Measurements from ENCODE around the gene CTCFL.
"Not testable (repeated sequence)": the region's sequence is repeated elsewhere in the genome, so short reads cannot be mapped to it uniquely, and the experiment has no call there.

The CTCFL gene

DNA sequence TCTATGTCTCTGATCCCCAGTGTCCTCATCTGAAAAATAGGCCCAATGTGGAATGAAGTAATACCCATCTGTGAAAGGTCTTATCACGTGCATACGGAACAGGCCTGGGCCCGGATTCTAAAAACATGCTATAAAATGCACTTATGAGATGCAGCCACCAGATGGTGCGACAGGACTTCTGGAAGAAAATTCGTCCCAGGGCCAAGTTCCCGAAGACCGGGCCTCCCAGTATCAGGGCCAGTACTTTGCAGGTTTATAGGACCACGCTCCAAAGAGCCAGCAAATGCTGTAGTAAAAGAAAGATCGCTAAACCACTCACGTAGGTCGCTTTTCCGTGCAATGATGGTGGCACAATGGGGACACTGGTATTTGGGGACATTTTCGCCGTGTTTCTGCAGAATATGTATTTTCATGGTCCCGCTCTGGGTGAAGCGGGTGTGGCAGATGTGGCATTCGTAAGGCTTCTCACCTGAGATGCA lies 10.6 kb downstream of the CTCFL start:
- DNase-seq (ENCODE audit: low spot score in 2 of 2) = no peak
- ATAC-seq (ENCODE audit: low read depth) = no peak
- Mint-ChIP-seq H3K4me1 (no peaks in the 10 kb centered on the region), H3K27ac (no peak overlapping the region), H3K4me3 (no peak overlapping the region), H3K27me3 (peaks cover 2% of the 10 kb centered on the region), H3K36me3 (no peaks in the 10 kb centered on the region), H3K9me3 (no peaks in the 10 kb centered on the region)

DNA sequence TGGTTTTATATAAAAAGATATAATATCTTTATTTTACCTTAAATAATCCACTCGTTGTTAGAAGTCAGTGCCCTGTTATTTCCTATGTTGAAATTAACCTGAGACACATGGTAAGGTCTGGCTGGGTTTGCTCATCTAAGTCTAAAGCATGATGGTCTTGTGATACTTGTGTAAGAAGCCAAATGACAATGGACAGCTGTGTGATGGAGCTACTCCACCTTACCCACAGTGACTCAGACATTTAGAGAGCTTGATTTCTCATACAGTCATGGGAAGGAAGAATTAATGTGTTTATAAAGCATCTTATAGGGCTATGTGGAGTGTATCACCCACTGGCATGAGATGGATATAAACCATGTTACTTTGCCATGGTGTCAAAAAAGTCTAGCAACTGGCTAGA lies 11.7 kb downstream of the CTCFL start:
- H3K27me3 Mint-ChIP-seq = peaks cover 2% of the 10 kb centered on the region
- ATAC-seq (ENCODE audit: low read depth) (no peak), DNase-seq (ENCODE audit: low spot score in 2 of 2) (no peak)
- H3K9me3 Mint-ChIP-seq = no peaks in the 10 kb centered on the region
- no peak overlapping the region for H3K4me3 Mint-ChIP-seq
- H3K27ac Mint-ChIP-seq = no peak overlapping the region
- no peaks in the 10 kb centered on the region for H3K36me3 Mint-ChIP-seq
- no peaks in the 10 kb centered on the region for H3K4me1 Mint-ChIP-seq

DNA sequence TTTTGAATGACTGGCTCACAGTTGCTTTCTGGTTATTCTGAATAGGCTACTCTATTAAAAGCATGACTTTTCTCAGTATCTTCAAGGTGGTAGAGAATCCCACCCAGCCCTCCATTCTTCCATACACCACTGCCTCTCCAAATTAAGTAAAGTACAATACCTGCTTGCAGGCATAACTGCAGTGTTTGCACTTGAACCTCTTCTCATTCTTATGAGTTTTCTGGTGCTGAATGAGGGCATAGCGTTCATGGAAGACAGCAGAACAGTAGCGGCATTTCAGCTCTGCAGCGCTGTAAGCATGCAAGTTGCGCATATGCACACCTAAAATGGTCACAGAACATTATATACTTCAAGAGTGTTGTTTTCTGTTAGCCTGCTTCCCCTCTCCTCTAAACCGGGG lies 12.5 kb downstream of the CTCFL start:
- no peak for DNase-seq (ENCODE audit: low spot score in 2 of 2)
- H3K36me3 Mint-ChIP-seq = no peaks in the 10 kb centered on the region
- no peak overlapping the region for H3K4me3 Mint-ChIP-seq
- no peaks in the 10 kb centered on the region for H3K9me3 Mint-ChIP-seq
- no peak for ATAC-seq (ENCODE audit: low read depth)
- peaks cover 2% of the 10 kb centered on the region for H3K27me3 Mint-ChIP-seq
- no peaks in the 10 kb centered on the region for H3K4me1 Mint-ChIP-seq
- no peak overlapping the region for H3K27ac Mint-ChIP-seq

DNA sequence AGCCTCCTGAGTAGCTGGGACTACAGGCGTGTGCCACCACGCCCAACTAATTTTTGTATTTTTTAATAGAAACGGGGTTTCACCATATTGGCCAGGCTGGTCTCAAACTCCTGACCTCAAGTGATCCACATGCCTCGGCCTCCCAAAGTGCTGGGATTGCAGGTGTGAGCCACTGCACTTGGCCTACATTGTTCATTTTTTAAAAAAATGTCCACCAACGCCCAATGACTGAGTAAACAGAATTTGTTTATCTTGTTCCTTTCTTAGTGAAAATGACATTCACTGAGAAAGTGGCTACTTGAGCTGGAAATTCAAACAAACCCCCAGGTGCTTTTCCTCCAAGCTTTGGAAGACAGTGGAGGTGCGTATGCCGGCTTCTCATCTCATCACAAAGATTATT lies 13.2 kb downstream of the CTCFL start:
- H3K36me3 Mint-ChIP-seq; H3K27ac Mint-ChIP-seq; DNase-seq (ENCODE audit: low spot score in 2 of 2); H3K9me3 Mint-ChIP-seq; H3K4me1 Mint-ChIP-seq; H3K4me3 Mint-ChIP-seq; ATAC-seq (ENCODE audit: low read depth); H3K27me3 Mint-ChIP-seq: not testable (repeated sequence)

DNA sequence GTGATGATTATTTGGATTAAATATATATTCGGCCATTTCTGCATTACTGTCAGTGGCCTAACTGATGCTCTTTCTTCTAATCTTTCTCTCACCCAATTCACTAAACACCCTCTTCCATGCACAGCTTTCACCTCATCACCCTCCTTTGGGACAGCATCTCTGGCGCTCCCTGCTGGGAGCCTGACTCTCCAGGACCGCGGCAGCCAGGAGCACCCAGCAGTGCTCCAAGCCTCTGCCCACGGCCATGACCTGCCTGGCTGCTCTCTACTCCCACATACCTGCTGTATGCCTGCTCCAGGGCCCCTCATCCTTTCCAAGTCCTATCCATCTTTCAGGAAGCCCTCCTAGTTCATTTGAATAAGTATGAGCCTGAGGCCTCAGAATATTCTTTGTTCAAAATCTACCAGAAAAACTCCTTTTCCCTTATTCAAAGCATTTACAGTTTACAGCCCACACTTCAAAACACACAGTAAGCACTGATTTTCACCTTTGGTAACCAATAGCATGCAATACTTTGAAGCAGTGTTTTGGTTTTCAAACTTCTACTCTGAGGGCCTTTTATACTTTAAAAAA lies 15.2 kb downstream of the CTCFL start:
- H3K36me3 Mint-ChIP-seq = no peaks in the 10 kb centered on the region
- no peak overlapping the region for H3K4me3 Mint-ChIP-seq
- H3K4me1 Mint-ChIP-seq = peaks cover under 1% of the 10 kb centered on the region
- peaks cover 2% of the 10 kb centered on the region for H3K27me3 Mint-ChIP-seq
- H3K27ac Mint-ChIP-seq = no peak overlapping the region
- H3K9me3 Mint-ChIP-seq = no peaks in the 10 kb centered on the region
- no peak for ATAC-seq (ENCODE audit: low read depth)
- DNase-seq (ENCODE audit: low spot score in 2 of 2) = no peak

DNA sequence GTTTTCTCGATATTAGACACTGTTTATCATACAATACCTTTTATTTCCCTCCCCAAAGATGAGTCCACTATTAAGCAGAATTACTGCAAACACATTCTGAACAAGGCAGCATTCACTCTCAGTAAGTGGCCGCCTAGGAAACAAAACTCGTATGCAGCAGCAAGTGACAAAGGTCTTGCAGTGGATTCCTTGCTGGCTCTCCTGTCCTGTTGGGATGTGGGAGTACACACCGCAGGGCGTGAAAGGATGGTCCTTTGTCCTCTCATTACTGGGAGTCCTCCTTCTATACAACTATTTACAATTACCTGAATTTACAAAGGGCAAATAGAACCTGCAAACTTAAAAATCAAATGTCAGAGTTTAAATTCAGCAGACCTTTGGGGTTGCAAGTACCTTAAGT lies 16.1 kb downstream of the CTCFL start:
- H3K9me3 Mint-ChIP-seq = no peaks in the 10 kb centered on the region
- H3K4me1 Mint-ChIP-seq = peaks cover 3% of the 10 kb centered on the region
- ATAC-seq (ENCODE audit: low read depth) (no peak), DNase-seq (ENCODE audit: low spot score in 2 of 2) (no peak)
- no peak overlapping the region for H3K4me3 Mint-ChIP-seq
- H3K27ac Mint-ChIP-seq = no peak overlapping the region
- no peaks in the 10 kb centered on the region for H3K36me3 Mint-ChIP-seq
- H3K27me3 Mint-ChIP-seq = no peaks in the 10 kb centered on the region

DNA sequence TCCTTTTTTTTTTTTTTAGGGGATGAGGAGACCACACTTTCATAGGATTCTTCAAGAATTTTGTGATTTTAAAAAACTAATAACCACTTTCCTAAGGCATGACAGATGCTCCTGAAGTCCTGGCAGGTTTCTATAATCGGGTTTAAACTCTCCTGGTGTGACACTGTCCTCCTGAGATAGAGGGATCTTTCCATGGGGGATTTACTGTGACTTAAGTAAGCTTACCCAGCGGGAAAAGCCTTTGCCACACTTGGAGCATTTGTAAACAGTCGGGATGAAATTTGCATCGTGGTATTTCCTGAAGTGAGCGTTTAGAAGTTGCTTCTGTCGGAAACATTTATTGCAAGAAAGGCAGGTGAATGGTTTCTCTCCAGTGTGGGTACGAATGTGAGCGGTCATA lies 16.6 kb downstream of the CTCFL start:
- H3K27ac Mint-ChIP-seq = no peak overlapping the region
- ATAC-seq (ENCODE audit: low read depth) (no peak), DNase-seq (ENCODE audit: low spot score in 2 of 2) (no peak)
- H3K9me3 Mint-ChIP-seq = no peaks in the 10 kb centered on the region
- H3K4me1 Mint-ChIP-seq = peaks cover 5% of the 10 kb centered on the region
- H3K27me3 Mint-ChIP-seq = no peaks in the 10 kb centered on the region
- H3K4me3 Mint-ChIP-seq = no peak overlapping the region
- H3K36me3 Mint-ChIP-seq = no peaks in the 10 kb centered on the region

DNA sequence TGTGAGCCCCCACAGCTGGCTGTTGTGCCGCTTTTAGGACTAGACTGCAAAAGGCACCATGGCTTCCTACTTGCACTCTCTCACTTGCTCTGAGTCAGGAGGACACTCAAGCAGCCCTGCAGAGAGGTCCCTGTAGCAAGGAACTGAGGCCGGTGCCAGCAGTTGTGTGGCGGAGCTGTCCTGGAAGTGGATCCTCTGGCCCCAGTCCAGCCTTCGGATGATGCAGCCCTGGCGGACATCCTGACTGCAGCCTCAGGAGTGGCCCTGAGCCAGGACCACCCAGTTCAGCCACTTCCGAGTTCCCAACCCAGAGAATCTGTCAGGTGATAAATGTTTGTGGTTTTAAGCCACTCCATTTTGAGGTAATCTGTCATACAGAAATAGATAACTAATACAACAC lies 17.5 kb downstream of the CTCFL start:
- Mint-ChIP-seq H3K4me1 (peaks cover 13% of the 10 kb centered on the region), H3K9me3 (no peaks in the 10 kb centered on the region)

DNA sequence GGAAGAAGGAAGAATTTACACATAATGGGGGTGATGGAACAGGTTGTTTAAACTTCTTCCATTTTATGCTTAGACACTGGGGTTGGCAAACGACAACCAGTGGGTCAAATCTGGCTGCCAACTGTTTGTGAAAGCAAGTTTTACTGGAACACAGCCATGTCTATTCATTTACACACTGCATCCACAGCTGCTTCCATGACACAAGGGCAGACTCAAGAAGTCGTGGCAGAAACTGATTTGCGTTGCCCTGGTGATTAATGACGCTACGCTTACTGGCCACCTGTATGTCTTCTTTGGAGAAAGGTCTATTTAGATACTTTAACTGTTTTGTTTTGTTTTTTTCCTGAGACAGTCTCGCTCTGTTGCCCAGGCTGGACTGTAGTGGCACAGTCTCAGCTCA lies 19.0 kb downstream of the CTCFL start:
- no peak for ATAC-seq (ENCODE audit: low read depth)
- H3K36me3 Mint-ChIP-seq = no peaks in the 10 kb centered on the region
- H3K27ac Mint-ChIP-seq = no peak overlapping the region
- H3K27me3 Mint-ChIP-seq = no peaks in the 10 kb centered on the region
- peaks cover 16% of the 10 kb centered on the region for H3K4me1 Mint-ChIP-seq
- H3K4me3 Mint-ChIP-seq = no peak overlapping the region
- no peaks in the 10 kb centered on the region for H3K9me3 Mint-ChIP-seq
- DNase-seq (ENCODE audit: low spot score in 2 of 2) = no peak

More for the DNA sequence above, 17.5 kb downstream of the CTCFL start:
- Mint-ChIP-seq H3K36me3 (no peaks in the 10 kb centered on the region), H3K4me3 (no peak overlapping the region), H3K27ac (no peak overlapping the region), H3K27me3 (no peaks in the 10 kb centered on the region)
- ATAC-seq (ENCODE audit: low read depth) = no peak
- no peak for DNase-seq (ENCODE audit: low spot score in 2 of 2)

DNA sequence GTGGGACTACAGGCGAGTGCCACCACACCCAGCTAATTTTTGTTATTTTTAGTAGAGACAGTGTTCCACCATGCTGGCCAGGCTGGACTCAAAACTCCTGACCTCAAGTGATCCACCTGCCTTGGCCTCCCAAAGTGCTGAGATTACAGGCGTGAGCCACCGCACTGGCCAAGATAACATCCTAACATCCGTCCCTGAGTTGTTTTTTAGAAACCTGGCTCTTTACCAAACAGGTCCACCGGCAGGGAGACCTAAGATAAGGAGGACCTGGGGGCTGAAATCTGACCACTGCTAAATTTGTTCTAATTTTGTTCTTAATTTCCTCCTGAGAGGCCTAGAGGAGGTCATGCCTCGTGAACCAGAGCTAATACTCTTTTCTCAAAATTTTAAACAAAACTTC lies 20.5 kb downstream of the CTCFL start:
- H3K4me1 Mint-ChIP-seq = peaks cover 16% of the 10 kb centered on the region

DNA sequence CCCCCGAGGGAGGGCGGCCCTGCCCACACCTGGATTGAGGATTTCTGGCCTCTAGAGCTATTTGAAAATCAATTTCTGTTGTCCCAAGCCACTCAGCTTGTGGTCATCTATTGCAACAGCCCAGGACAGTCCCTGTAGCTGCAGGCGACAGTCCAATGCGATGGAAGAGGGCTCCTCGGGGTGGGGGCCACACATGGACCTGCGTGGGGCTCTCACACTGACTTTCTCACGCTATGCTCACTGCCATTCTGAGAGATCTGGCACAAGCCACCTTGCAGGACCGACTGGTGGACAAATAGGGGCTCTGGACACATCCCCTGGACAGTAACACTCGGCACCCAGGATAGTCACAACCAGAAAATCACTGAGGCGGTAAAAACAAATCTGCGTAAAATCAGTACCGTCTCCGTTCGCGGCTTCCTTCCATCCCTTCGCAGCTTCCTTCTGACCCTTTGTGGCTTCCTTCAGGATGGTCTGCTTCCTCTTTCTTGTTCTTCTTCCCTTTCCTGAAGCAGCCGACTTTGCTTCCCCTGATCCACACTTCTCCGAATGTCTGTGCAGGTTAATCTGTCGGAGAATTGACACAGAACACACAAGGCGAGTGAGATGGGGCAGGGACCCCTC lies 21.8 kb downstream of the CTCFL start:
- H3K9me3 Mint-ChIP-seq = no peaks in the 10 kb centered on the region
- DNase-seq (ENCODE audit: low spot score in 2 of 2) (peak in 1 of 2 donors; percentile 9), ATAC-seq (ENCODE audit: low read depth) (peak; percentile 49)
- peak overlapping the region; percentile 15 for H3K27ac Mint-ChIP-seq
- peaks cover 22% of the 10 kb centered on the region for H3K4me1 Mint-ChIP-seq
- peak overlapping the region; percentile 43 for H3K4me3 Mint-ChIP-seq
- no peaks in the 10 kb centered on the region for H3K36me3 Mint-ChIP-seq
- peaks cover 2% of the 10 kb centered on the region for H3K27me3 Mint-ChIP-seq

More for the DNA sequence above, 20.5 kb downstream of the CTCFL start:
- Mint-ChIP-seq H3K36me3 (no peaks in the 10 kb centered on the region), H3K9me3 (no peaks in the 10 kb centered on the region), H3K27me3 (no peaks in the 10 kb centered on the region), H3K4me3 (no peak overlapping the region), H3K27ac (no peak overlapping the region)
- ATAC-seq (ENCODE audit: low read depth) = no peak
- no peak for DNase-seq (ENCODE audit: low spot score in 2 of 2)

DNA sequence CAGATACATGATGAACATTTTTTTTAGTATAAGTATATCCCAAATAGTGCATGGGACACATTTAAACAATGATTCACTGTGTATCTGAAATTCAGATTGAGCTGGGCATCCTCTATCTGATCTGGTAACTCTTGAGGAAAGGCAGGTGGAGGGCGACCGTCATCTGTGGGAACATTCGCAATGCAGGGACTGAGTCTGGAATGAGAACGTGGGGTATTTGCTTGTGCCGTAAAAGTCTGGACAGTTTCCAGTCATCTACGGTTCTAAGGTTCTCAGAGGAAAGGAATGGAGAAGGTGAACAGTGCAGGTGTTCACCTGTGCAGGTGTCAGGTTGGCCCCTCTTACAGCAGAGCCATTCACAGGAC lies 22.6 kb downstream of the CTCFL start:
- H3K27ac Mint-ChIP-seq = no peak overlapping the region
- H3K4me3 Mint-ChIP-seq = peak overlapping the region; percentile 29
- DNase-seq (ENCODE audit: low spot score in 2 of 2) (no peak), ATAC-seq (ENCODE audit: low read depth) (no peak)
- no peaks in the 10 kb centered on the region for H3K9me3 Mint-ChIP-seq
- peaks cover 2% of the 10 kb centered on the region for H3K27me3 Mint-ChIP-seq
- H3K36me3 Mint-ChIP-seq = no peaks in the 10 kb centered on the region
- H3K4me1 Mint-ChIP-seq = peaks cover 22% of the 10 kb centered on the region

DNA sequence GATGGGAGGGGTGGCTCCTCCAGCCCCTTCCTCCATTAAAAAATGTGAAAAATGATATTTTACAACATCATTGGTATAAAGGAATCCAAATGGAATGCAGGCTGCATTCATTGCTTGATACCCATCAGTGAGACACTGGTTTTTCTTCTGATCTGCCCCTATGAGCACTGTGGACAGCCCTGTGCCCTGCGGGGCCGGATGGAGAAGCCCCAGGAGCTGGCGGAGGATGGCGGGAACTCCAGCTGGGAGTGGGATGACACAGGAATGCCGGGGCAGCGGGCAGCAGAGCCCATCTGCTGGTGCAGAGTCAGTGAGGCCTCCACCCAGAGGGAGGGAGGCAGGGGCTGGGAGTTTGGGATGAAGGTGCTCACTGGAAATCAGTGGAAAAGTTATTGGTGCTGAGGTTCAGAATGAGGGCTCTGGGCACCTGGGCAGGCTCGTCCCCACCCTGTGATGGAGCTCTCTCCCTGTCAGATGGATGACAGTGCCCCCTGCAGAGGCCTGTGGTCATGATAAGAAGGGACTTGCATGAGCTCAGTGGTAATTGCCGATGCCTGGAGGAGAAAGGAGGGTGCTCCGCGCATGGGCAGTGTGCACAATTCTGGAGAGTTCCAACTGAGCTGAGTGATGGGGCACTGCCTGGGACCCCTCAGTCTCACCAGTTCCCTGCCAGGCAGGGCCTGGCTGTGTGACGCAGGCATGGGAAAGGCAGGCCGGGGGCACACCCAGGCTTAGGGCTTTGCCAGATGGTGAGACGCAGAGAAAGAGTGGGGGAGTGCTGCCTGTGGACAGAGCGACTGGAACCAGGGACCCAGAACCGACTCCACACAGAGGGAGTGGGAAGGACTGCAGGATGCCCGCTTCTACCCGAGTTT lies 23.2 kb downstream of the CTCFL start:
- Mint-ChIP-seq H3K27me3 (peaks cover 2% of the 10 kb centered on the region), H3K36me3 (no peaks in the 10 kb centered on the region), H3K9me3 (no peaks in the 10 kb centered on the region), H3K4me1 (peaks cover 22% of the 10 kb centered on the region), H3K4me3 (no peak overlapping the region), H3K27ac (peak overlapping the region; percentile 62)
- no peak for DNase-seq (ENCODE audit: low spot score in 2 of 2)
- ATAC-seq (ENCODE audit: low read depth) = no peak

DNA sequence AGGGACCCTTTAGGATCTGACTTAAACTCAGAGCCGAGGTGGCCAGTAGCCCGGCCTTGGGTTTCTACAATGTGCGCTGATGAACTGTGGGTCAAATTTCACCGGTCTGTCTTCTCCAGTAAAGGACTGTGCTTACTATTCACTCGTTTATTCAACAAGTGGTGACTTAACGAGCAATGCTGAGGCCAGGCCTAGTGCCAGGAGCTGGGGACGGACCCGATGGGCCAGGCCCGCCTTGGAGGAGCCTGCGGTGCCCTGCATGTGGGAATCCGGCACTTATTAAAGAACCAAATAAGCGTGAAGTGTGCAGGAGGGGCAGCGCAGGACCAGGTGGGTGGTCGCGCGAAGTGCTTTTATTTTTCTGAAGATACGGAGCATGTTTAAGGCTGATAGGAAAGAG lies 24.0 kb downstream of the CTCFL start:
- ATAC-seq (ENCODE audit: low read depth) (no peak), DNase-seq (ENCODE audit: low spot score in 2 of 2) (no peak)
- Mint-ChIP-seq H3K9me3 (no peaks in the 10 kb centered on the region), H3K27ac (peak overlapping the region; percentile 62), H3K36me3 (no peaks in the 10 kb centered on the region), H3K27me3 (peaks cover 5% of the 10 kb centered on the region), H3K4me1 (peaks cover 22% of the 10 kb centered on the region), H3K4me3 (no peak overlapping the region)
